Stimulated activated CD4-positive, alpha-beta T cell treated with anti-CD3 and anti-CD28 coated beads, Interleukin-2, amount 100 ng/mL, for 4 hours (primary cell): Measurements from ENCODE around the gene ANKFY1.

Source experiments
- DNase-seq: peaks from one replicate; pipeline ENCODE4 v3.0.0-alpha.2; 2020; ENCODE audit warnings: low read depth

Gene ANKFY1

GRCh38 chr17:4178651-4179050, 85.1 kb downstream of the ANKFY1 start:
- DNase-seq, result no peak

- no peak for DNase-seq
Measured at GRCh38 chr17:4177806-4178205, 86.0 kb downstream of the ANKFY1 start.

GRCh38 chr17:4176808-4177472, 86.8 kb downstream of the ANKFY1 start:
- DNase-seq, result no peak

GRCh38 chr17:4175921-4176807, 87.6 kb downstream of the ANKFY1 start:
- peak; percentile 8 for DNase-seq

GRCh38 chr17:4174556-4174955, 89.2 kb downstream of the ANKFY1 start:
- no peak for DNase-seq

- no peak for DNase-seq
Measured at GRCh38 chr17:4173781-4174180, 90.0 kb downstream of the ANKFY1 start.

GRCh38 chr17:4172356-4172755, 91.4 kb downstream of the ANKFY1 start:
- no peak for DNase-seq

- DNase-seq, result no peak
Measured at GRCh38 chr17:4170639-4171280, 93.0 kb downstream of the ANKFY1 start.

- DNase-seq, result no peak
Measured at GRCh38 chr17:4167786-4168185, 96.0 kb downstream of the ANKFY1 start.

GRCh38 chr17:4166419-4166818, 97.4 kb downstream of the ANKFY1 start:
- DNase-seq, result no peak

GRCh38 chr17:4165301-4166010, 98.3 kb downstream of the ANKFY1 start:
- no peak for DNase-seq

GRCh38 chr17:4163951-4164350, 99.8 kb downstream of the ANKFY1 start:
- no peak for DNase-seq

- no peak for DNase-seq
Measured at GRCh38 chr17:4162775-4163466, 100.9 kb downstream of the ANKFY1 start.

GRCh38 chr17:4162321-4162720, 101.5 kb downstream of the ANKFY1 start:
- no peak for DNase-seq

- DNase-seq, result no peak
Measured at GRCh38 chr17:4161967-4162305, 101.8 kb downstream of the ANKFY1 start.

GRCh38 chr17:4161192-4161966, 102.4 kb downstream of the ANKFY1 start:
- no peak for DNase-seq

GRCh38 chr17:4160294-4160859, 103.4 kb downstream of the ANKFY1 start:
- DNase-seq, result no peak

- DNase-seq, result no peak
Measured at GRCh38 chr17:4159761-4160160, 104.0 kb downstream of the ANKFY1 start.

- no peak for DNase-seq
Measured at GRCh38 chr17:4157618-4158333, 106.0 kb downstream of the ANKFY1 start.
